Uterus (tissue), 4 donors: ENCODE measurements around the gene CD96. TPM values are rescaled to one million over a fixed set of nuclear protein-coding genes. Genes with fewer than 3 reads are reported as not detected.

Source experiments
- DNase-seq, 2 donors: peaks; one replicate each; pipeline ENCODE4 v3.0.0-alpha.2; 2019 to 2020
- H3K27ac ChIP-seq, 2 donors: fragments of 200-600 bp; sonication (generic); 1 replicate in 1 of 2; 2 replicates in 1 of 2; pipeline ENCODE4 v1.5.1; 2016 to 2018
- H3K27me3 ChIP-seq, 2 donors: fragments of 200-600 bp; sonication (generic); one replicate each; pipeline ENCODE4 v1.5.1; 2018 to 2019; ENCODE audit warnings: control low read depth in 1 of 2
- H3K36me3 ChIP-seq, 2 donors: fragments of 200-600 bp; sonication (generic); one replicate each; pipeline ENCODE4 v1.5.1; 2019; ENCODE audit warnings: control low read depth in 1 of 2
- H3K4me1 ChIP-seq, 2 donors: fragments of 200-600 bp; sonication (generic); one replicate each; pipeline ENCODE4 v1.5.1; 2018 to 2019; ENCODE audit warnings: control low read depth in 1 of 2
- H3K4me3 ChIP-seq, 2 donors: fragments of 200-600 bp; sonication (generic); 1 replicate in 1 of 2; 2 replicates in 1 of 2; pipeline ENCODE4 v1.5.1; 2018 to 2019; ENCODE audit warnings: mild to moderate bottlenecking in 1 of 2
- H3K9me3 ChIP-seq, 2 donors: fragments of 200-600 bp; sonication (generic); one replicate each; pipeline ENCODE4 v1.5.1; 2019; ENCODE audit warnings: control low read depth in 1 of 2
- POLR2A ChIP-seq, 2 donors: fragments of 450-650 bp; IDR thresholded peaks; one replicate each; pipeline ENCODE4 v1.6.1; 2016; ENCODE audit warnings: antibody characterized with exemption in 2 of 2, mild to moderate bottlenecking in 1 of 2, moderate library complexity in 1 of 2
- intact Hi-C: fragments of 100-400 bp; cut with DNase I; formaldehyde crosslinking; loops from one replicate; pipeline ENCODE4 v1.15.1; 2023; ENCODE audit warnings: low total_unique reads
- total RNA-seq, 4 donors: library from RNA; depleted of rRNA in 3 of 4; stranded (reverse); fragments of >200 nt in 3 of 4; gene quantifications; one replicate each; pipeline versions ENCODE4 v1.1.0 to v1.2.4, GENCODE V29; 2014 to 2023
- TF ChIP-seq, protein P1 (sequence below), 4 experiments: fragments of 200-600 bp in 2 of 4; fragments of 450-650 bp in 2 of 4; sonication (generic) in 2 of 4; IDR thresholded peaks; one replicate each; pipeline ENCODE4 v1.5.1; 2016 to 2019; ENCODE audit warnings: antibody characterized with exemption in 4 of 4, mild to moderate bottlenecking in 2 of 4, moderate library complexity in 1 of 4
- donor health status: DM: yes; HTN: yes; CAD: no.

The CD96 gene
- total RNA-seq, 4 donors from 2014 or later, result 1.0 to 2.8 (median 2.2) TPM

DNA sequence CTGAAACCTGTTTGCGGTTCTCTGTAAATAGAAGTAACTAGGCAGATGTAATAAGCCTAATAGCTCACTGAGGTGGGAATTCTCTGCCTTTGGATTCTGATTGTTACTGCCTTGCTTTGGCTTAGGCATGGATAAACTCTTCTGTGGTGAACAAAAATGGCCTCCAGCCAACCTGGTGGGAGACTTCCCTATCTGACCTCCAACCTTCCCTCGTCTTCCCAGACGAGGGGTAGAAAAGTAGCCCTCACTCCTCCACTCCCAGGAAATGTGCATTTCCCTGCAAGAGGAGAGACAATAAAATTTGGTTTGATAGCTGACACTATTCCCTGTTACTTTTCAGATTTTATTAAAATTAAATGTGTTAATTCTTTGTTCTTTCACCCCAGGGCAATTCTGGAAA is 606 bp upstream of the CD96 start:
- TF ChIP-seq, protein P1, sequence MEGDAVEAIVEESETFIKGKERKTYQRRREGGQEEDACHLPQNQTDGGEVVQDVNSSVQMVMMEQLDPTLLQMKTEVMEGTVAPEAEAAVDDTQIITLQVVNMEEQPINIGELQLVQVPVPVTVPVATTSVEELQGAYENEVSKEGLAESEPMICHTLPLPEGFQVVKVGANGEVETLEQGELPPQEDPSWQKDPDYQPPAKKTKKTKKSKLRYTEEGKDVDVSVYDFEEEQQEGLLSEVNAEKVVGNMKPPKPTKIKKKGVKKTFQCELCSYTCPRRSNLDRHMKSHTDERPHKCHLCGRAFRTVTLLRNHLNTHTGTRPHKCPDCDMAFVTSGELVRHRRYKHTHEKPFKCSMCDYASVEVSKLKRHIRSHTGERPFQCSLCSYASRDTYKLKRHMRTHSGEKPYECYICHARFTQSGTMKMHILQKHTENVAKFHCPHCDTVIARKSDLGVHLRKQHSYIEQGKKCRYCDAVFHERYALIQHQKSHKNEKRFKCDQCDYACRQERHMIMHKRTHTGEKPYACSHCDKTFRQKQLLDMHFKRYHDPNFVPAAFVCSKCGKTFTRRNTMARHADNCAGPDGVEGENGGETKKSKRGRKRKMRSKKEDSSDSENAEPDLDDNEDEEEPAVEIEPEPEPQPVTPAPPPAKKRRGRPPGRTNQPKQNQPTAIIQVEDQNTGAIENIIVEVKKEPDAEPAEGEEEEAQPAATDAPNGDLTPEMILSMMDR (IDR thresholded peaks at IDR 0.05), result no peak
- no peak for TF ChIP-seq POLR2A (IDR thresholded peaks at IDR 0.05)
- Histone ChIP-seq H3K27me3 (no peaks in the 10 kb centered on the region), H3K27ac (no peak overlapping the region), H3K4me3 (no peak overlapping the region), H3K36me3 (no peaks in the 10 kb centered on the region), H3K4me1 (no peaks in the 10 kb centered on the region), H3K9me3 (no peaks in the 10 kb centered on the region)
- no peak for DNase-seq
- intact Hi-C loops, result no loop called here

DNA sequence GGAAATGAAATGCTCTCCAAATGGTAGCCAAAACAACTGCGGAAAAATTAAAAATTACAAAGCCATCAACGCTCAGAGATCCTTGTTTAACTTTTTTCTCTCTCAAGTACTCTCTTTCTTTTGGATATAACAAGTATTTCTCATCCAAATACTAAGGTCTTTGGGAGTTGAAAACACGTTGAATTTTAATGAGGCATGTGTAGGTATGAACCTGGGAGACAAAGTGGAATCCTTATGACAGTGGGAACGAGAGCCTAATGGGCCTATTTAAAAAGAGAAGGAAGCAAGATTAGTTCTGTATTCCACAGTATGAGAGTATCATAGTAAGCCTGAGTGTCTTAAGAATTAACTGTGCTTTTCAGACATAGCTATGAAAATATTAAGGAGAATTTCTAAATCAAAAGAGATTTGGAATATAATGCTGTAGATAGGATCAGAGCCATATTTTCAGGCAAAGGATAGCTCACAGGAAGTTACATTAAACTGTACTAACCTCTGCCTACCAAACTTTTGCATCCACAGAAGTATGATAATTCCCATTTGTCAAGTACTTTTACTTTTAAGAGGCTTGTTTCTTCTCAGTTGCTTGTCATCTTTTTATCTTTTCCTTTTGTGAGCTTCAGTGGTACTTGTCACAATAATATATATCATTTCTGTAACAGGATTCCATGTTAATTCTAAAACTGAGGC is 759 bp downstream of the CD96 start:
- Histone ChIP-seq H3K4me1 (no peaks in the 10 kb centered on the region), H3K9me3 (no peaks in the 10 kb centered on the region), H3K27me3 (no peaks in the 10 kb centered on the region), H3K36me3 (no peaks in the 10 kb centered on the region), H3K27ac (no peak overlapping the region), H3K4me3 (no peak overlapping the region)
- intact Hi-C loops, result no loop called here
- DNase-seq, result no peak
- no peak for TF ChIP-seq POLR2A (IDR thresholded peaks at IDR 0.05)
- TF ChIP-seq, protein P1 (IDR thresholded peaks at IDR 0.05), result no peak

DNA sequence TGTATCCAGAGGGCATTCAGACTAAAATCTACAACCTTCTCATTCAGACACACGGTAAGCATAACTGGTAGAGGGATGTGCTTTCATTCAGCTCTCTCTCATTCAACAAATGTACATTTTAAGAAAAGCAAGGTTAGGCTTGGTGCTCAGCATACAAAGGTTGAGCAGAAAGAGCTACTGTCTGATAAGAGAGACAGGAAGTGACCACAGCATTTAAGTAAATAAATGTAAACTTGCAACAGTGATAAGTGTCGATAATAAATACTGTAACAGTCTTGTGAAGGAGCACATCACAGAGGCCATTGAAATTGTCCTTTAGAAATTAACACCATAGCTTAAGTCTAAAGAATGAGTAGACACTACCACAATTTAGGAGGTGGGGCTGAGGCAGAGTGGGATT is 3.4 kb downstream of the CD96 start:
- H3K4me3 ChIP-seq, result no peak overlapping the region
- no peaks in the 10 kb centered on the region for H3K9me3 ChIP-seq
- no peak overlapping the region for H3K27ac ChIP-seq
- no peak for DNase-seq
- intact Hi-C loops, result no loop called here
- no peaks in the 10 kb centered on the region for H3K36me3 ChIP-seq
- H3K27me3 ChIP-seq, result no peaks in the 10 kb centered on the region
- TF ChIP-seq, protein P1 (IDR thresholded peaks at IDR 0.05), result no peak
- TF ChIP-seq POLR2A (IDR thresholded peaks at IDR 0.05), result no peak
- H3K4me1 ChIP-seq, result no peaks in the 10 kb centered on the region

DNA sequence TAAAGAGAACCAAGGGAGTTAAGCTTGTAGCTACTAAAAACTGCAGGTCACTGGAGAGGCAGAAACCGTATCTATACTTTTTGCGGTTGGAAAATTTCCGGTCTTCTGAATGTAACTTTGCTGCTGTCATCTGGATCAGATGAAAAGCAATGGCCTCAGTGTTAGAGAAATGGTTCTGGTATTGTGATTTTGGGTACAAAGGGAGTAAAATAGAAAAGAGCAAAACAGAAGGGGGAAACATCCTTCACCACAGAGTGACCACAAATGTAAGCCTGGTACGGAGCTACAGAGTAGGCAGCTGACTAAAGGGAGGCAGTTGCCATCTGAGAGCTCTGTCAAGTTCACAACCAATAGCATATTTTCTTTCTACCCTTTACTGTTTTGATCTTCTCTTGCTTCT is 5.6 kb downstream of the CD96 start:
- H3K9me3 ChIP-seq, result no peaks in the 10 kb centered on the region
- no peaks in the 10 kb centered on the region for H3K27me3 ChIP-seq
- TF ChIP-seq, protein P1 (IDR thresholded peaks at IDR 0.05), result no peak
- TF ChIP-seq POLR2A (IDR thresholded peaks at IDR 0.05), result no peak
- DNase-seq, result no peak
- no peak overlapping the region for H3K4me3 ChIP-seq
- H3K27ac ChIP-seq, result no peak overlapping the region
- no peaks in the 10 kb centered on the region for H3K36me3 ChIP-seq
- intact Hi-C loops, result no loop called here
- no peaks in the 10 kb centered on the region for H3K4me1 ChIP-seq

DNA sequence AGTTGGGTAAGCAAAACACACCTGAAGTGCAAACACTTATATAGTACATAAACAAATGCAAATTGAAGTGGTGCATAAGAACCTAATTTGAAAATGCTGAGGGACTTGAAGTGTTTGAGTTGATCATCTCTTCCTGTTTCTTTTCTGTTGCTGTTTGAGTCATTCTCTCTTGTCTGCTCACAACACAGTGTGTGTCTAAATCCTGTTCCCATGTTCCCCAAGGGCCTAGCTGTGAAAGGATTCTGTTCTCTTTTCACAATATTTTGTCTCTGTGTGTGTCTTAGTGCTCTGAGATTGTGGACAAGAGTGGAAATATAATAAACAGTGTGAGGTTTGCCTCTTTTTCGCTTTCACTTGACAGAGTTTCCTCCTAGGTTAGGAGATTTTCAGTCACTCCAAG is 6.1 kb downstream of the CD96 start:
- Histone ChIP-seq H3K4me3 (no peak overlapping the region), H3K27ac (no peak overlapping the region), H3K4me1 (no peaks in the 10 kb centered on the region), H3K27me3 (no peaks in the 10 kb centered on the region), H3K36me3 (no peaks in the 10 kb centered on the region), H3K9me3 (no peaks in the 10 kb centered on the region)
- no peak for DNase-seq
- TF ChIP-seq POLR2A (IDR thresholded peaks at IDR 0.05), result no peak
- TF ChIP-seq, protein P1 (IDR thresholded peaks at IDR 0.05), result no peak
- intact Hi-C loops, result no loop called here
